NCI-H2227 treated with DMSO at 0.1 percent for 48 hours (cell line): Measurements from ENCODE around the gene HOXD10.

Source experiments
- DNase-seq: peaks from one replicate; lab custom pipeline; 2025; lab: John Stamatoyannopoulos, UW

HOXD10 gene

DNA sequence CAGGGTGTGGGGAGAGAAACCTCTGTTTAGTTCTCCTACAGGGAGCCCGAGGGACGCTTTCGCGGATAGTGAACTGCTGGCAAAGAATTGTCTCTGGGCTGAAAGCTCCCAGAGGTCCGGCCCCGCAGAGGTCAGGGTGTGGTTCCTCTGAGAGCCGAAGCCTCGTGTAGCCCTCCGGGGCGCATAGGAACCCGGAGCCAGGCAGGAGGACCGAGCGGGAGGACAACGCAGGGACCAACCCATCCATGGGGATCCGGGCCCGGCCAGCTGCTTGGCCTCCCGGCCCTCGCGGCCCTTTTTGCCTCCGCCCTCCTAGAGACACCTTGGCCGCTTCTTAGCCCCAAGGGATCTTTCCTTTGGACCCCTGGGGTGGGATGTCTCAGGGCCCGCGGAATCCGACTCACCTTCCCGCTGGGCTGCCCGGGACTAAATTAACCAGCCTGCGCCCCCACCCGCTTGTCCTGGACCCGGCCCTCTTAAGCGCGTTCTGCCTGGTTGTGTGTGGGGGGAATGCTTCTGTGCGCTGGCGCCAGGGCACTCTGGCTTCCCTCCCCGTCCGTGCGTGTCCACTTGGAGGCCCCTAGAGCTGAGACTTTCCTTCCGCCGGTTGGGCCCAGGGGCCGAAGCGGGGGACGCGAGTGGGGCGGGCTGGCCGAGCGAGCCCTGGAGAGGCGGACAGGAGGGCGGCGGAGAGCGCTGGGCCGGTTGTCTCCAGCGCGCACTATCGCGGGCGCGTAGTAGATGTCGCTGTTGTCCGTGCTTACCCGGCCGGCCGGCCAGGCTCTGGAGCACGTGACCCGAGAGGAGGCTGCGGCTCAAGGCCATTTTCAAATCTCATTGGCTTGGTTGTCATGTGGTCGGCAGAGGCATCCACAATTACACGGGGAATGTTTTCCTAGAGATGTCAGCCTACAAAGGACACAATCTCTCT, at the start of gene HOXD10:
Gene HOXD10 (plus strand): TSS at position 896 of the 931 bp plus-strand sequence. CDS start 56 bp downstream, outside the sequence.
- peak; percentile 31 for DNase-seq

DNA sequence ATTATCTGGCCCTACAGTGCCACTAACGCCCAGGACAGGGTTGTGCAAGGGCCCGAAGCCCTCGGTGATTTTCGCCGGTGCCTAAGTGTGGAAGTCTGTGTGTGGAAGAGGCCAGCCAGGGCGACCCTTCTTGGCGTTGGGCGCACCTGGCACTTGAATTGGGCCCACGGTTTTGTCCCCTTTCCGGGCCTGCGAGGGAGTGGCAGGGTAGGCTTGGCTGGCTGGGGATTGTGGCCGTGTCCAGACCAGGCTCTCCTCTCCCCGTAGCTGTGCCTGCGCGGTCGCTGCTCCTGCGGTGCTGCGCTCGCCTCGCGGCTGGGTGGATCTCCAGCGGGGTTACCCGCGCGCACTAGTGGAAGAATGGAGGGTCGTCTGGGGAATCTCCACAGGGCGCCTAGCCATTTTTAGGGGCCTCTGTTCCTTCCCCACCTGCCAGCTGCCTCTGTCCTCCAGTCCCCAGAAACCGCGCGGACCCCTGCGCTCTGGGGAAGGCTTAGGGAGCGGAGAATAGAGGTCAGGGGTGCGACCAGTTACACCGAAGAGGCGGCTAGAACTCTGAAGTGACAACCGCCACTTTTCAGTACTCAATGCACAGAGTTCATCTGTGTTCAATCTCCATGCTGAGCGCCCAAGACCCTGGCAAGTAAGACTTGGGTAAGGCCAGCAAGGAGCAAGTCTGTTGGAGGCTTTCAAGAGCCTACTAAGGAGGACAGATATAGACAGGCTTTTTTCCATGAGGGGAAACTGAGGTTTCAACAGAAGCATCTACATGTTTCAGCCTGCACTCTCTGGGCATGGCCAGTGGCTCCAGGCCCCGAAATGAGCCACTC, 48.8 kb upstream of the HOXD10 start:
- DNase-seq, result no peak

DNA sequence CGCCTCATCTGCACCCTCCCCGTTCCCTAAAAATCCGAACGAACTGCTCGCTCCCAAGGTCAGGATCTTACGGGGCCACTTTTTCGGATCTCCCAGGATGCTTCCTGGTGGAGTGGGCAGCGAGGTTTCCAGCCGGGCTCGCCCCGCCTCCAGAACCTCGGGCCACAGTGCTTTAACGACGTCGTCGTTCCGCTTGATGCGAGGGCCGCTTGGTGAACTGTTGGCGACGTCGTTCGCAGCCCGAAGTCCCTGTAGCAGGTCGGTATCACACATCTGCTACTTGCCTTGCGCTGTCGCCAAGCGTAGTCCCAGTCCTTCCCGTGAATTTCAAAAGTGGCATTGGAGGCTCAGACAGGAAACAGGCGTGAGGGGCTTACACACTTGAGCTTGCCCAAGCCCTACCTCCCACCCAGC, 48.2 kb upstream of the HOXD10 start:
- no peak for DNase-seq

DNA sequence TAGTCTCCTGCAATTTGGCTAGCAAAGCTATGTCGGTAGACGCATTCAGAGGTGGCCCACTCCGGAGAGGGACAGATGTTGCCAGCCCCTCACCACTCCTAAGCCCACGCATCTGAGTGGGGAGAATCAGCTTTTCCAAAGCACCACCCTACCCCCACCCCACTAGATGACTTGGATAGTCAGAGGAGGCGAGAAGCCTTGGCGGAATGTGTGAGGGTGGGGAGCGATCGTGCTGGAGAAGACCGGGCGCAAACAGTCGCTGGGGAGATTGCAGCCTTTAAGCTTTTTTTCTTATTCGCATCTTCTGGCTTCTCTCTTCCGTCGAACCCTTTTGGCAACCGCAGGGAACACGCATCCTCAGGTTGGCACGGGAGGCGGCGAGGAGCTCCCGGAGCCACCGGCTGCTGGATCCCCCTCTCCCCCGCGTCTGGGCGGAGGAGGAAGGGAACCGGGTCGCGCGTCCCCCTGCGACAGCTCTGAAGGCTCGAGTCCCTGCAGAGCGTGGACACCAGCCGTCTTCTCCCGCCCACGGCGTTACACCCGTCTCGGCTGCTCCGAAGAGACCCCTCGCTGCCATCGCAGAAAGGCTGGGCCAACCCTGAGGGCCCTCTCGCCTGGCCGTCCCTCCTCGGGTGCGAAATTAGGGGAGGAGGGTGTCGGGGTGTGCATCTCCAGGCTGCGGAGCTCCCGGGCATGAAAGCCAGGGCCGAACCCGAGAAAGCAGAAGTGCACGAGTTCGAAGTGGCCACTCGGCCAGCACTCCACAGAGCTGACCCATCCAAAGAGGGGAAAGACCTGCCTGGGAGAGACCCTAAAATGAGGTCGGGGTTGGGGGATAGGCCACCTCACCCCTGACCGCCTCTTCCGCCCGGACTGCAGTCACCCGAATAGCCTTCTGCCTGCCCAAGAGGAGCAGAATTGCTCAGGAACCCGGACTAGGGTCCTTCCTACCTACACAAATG, 45.0 kb upstream of the HOXD10 start:
- no peak for DNase-seq

DNA sequence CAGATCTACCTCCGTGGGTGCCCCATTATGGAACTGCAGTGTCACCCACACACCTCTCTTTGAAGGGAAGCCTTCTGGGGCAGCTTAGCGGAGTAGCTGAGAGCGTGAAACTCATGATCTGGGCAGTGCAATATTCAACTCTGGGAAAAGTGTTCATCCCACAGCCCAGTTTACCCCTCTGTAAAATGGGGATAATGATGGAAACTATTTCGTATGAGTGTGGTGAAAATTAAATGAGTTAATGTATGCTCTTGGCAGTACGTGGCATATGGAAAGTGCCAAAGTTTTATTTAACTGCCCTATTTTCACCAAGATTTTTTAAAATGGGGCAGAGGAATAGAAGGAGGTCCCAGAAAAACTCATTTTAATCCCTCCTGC, 44.3 kb upstream of the HOXD10 start:
- no peak for DNase-seq

DNA sequence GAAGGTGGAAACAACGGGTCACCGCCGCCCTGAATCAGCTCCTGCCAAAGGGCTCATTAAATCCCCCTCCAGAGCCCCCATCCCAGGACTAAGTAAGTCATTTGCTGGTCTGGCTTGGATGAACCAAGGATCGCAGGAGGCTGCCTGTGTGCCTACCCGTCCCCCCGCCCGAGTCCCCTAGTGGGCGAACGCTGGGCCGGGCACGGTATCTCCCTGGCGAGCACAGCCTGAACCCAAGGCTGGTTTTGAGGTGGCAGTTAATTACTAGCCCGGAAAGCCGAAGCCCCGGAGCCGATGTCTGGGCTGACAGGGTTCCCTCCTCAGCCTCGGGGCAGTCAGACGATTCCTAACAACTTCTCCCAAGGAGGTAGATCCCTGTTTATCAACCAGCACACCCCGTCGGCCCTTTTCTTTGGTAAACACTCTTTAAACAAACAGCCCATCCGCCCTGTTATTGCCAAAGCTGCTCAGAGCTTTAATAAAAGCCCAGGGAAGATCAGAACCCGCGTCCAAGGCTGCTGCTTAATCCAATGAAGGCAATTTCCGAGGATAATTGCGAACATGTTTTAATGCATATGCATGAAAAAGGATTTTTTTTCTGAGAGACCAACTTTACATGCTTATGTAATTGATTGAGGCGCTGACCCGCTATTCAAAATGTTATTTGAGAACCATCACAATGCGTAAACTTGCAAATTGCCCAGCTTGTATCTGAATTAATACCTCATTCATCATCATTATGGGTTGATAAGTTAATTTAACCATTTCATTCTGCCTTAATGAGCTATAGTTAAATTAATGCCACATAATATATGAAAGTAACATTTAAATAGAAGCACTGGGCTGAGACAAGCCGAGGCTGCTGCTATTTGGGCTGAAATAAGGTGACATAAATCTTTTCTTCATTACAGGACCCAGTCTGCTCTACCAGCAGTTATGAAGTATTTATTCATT, 43.4 kb upstream of the HOXD10 start:
- DNase-seq, result no peak

DNA sequence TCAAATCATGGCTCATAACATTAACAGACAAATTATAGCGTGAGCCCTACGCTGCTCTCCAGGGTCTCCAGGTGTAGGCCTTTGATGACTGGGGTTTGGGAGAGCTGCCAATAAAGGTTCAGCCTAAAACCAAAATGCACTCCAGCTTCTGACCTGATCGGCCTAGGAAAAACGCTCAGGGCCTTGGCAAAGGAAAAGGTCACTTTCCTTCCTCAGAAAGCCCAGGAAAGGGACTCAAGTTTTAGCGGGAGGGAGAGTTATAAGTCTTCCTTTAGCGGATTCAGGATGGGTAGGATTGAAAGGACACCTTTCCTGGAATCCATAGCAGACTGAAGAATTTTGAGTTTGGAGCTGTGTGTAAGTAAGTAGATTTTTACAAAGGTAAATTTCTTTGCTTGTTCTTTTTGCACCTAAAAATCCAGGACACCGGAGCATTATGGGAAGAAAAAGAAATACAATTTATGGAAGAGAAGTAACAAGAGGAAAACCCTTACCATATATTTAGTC, 41.6 kb upstream of the HOXD10 start:
- no peak for DNase-seq

DNA sequence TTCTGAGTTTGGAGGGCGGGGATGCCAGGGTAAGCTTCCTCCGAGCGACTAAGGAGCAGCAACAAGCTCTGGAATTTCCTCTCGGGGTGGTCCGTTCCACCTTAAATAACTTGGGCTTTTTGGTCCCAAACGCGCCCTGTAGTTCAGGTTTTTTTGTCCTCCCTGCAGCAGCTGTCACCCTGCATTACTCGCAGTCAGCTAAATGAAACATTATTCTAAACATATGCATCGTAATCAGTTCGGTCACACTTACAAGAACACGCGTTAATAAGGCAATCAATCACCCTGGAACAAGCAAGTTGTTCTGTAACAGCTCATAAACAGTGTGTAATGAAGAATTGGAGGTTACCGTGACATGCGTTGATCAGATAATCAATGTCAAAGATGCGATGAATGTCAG, 41.1 kb upstream of the HOXD10 start:
- no peak for DNase-seq

DNA sequence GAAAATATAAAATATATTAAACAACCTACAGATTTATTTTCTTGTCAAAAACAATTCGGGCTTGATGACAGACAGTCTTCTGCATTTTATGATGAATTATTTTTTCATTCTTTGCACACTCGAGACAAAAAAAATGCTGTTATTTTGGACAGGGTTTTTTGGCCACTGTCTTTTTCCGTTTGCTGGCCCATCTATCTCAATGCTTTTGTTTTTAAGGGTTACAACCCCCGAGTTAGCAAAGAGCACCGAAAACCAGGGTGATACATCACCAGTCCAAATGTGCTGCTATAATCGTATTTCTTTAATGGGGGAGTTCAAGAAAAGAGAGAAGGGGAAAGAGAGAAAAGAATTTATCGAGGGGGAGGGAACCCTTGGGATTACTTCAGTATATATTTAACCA, 40.5 kb upstream of the HOXD10 start:
- DNase-seq, result no peak

DNA sequence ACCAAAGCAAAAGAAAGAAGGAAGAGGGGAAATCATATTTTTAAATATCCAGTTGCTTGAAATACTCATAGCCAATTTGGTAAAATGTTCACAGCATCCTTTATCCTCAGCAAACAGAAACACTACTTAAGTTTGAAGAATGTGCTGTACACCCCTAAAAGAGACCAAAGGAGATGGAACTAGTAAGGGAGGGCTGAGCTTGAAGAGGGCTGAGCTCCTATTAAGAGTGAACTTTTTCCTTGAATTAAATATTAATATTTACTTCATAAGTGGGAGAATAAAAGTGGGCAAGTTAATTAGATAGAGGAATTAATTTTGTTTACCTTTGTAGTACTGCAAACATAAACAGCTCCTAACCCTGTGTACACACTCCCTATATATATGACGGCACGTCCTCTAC, 39.8 kb upstream of the HOXD10 start:
- DNase-seq, result no peak

DNA sequence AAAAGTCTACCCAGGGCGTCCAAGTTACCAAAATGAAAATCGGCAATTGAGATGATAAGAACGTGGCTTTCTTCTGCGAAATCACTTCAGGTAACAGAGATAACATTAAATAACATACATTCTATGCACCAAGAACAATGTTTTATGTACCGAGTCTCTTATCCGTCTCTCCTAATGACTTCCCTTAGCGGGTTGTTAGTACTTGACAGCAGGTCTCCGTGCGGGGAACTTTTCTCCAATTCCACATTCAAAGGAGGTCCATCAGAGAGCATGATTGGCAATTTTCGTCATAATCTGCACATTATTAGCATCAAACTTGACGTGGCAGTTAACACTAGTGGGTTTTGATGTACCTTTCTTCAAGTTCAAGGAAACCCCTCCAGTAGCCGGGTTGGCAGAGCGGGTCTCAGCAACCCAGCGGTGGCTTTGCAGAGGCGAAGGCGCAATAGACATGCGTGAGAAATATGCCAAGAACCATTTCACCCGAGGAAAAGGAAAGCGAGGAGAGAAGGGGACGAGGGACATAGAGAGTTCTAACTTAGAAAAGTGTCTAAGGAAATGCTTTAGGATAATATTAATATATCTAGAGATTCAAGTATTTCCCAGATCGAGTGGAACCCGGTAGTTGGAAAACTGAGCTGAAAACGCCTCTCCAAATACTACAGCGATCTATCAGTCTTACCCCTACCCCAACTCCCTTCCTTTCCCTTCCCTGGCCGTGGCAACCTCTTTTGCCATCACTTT, 37.9 kb upstream of the HOXD10 start:
- DNase-seq, result peak; percentile 46

DNA sequence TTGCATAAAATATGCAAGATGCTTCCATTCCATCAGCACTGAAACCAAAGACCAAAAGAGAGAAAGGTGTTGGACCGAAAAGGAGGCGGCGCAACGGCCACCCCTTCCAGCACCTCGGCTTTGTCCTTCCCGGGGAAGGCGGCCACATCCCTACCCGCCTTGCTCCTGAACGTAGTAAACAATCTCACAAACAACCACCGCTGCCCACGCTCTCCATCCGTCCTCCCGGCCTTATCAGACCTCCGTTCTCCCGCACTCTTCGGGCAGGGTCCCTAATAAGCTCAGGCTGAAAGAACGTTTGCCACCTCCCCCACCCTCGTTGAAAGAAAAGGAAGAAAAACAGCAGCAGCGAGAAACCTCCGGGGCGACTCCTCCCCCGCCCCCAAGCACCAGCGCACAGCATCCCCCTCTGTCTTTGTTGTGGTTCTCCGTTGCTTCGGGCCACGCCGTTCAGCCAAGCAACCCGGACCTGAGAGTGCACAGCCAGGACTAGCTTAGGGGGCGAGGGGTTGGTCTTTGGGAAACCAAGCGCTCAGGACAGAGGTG, 37.2 kb upstream of the HOXD10 start:
- peak; percentile 81 for DNase-seq

DNA sequence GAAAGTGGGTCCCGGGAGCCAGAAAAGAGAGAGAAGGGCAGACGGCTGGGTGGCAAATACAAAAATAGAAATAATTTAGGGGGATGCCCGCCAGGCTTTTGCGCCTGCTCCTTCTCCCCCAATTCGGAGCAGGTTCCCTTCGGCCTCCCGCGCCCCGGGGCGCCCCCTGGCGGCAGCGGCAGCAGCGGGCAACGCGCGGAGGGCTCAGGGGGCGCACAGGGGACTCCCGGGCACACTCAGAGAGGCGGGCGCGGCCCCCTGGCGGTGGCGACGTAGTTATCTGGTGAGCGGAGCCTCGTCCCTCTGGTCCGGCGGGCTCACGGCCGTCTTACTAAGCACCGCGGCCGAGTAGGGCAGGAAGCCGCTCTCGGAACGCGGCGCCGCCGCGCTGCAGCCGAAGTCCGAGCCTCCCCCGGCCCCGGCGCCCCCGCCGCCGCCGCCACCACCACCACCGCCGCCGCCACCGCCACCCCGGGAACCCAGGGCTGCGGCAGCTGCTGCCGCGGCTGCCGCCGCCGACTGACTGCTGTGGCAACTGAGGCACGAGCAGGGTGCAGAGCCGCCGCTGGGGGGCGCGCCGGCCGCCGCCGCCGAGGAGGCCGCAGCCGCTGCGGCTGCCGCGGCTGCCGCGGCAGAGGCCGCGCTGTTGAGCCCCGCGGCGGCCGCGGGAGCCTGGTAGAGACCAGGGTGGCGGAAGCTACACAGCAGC, 36.6 kb upstream of the HOXD10 start:
- peak; percentile 81 for DNase-seq

DNA sequence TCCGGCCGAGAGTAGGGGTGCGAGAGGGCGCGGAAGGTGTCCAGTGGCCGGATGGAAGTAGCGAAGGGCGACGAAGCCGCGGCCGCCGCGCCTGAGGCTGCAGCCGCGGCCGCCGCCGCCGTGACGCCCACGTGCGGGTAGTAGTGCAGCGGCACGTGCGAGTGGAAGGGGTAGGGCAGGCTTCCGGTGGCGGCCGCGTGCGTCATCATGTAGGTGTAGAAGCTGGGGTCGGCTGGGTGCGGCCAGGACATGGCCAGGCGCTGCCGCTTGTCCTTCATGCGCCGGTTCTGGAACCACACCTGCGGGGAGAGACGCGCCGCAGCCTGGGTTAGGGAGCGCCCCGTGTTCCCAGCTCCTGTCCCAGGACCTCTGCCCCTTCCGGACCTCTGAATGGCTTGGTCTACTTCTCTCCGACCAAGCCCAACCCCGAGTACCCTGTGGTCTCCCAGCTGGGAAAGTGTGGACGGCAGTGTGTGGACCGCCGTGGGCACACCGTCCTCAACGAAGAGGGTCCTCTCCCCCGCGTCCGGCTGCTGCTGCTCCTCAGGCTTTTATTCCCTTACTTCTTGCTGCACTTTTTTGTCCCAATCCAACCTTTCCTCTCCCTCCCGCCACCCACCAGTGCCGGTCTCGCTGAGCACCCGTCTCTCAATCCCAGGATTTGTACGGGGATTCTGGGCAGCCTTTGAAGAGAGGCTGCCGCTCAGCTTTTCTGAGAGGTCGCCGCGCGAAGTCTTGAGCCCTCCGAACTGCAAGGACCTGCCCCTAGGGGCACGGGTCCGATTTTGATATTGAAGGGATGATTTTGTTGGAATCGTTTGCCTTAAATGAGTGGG, 35.8 kb upstream of the HOXD10 start:
- no peak for DNase-seq

DNA sequence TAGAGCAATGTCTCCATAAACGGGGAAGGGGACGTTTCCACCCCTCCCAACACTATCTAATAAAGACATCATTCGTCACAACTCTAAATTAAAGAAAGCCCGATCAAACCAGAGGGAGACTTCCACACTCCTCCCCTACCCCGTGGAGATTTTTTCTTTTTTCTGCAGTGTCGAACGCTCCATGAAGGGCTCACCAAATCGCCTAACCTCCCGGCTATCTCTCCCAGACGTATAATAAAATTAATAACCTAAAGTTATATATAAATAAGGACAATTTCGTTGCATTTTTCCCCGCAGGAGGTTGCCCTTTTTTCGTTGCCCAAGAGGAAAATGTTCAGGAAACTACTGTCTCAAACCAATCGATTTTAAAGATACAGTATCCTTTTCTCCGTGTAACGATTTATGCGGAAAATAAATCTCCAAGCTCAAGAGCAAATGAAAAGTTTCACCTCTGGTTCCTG, 35.2 kb upstream of the HOXD10 start:
- no peak for DNase-seq

DNA sequence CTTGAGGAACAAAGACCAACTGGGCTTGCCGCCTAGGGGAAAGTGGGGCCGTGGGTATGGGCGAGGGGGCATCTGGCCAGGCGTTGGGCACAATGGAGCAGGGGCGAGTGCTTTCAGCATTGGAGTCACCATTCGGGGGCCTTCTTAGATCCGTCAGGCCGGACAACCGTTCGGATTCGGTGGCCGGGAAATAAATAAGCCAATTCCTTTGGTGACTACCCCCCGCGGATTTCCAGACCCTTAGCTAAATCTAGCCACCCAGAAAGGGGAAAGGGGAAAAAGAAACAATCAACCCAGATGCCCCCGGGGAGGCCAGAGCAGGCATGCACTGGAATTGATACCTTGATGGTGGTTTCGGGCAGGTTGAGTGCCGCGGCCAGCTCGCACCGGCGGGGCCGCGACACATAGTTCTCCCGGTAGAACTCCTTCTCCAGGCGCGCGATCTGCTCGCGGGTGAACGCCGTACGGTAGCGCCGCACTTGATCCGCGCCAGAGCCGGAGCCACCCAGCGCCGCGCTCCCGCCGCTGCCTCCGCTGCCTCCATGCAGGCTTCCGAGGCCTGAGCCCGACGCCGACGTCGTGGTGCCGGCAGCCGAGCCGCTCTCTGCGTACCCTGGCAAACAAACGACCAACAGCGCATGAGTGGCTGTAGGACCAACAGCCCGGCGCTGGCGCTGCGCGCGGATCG, 34.6 kb upstream of the HOXD10 start:
- no peak for DNase-seq

DNA sequence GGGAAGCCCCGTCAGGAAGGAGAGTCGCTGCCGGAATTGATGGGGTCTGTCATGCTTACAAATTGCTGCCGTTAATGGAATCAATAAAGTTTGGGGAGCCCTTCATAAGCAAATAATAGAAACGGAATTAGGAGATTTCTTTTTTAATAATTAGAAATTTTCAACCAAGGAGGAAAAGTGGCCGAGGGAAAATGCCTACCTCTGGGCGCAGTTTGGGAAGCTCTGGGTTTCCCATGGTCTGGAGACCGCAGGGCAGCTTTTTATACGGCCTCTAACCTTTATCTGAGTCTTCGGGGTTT, 34.1 kb upstream of the HOXD10 start:
- DNase-seq, result no peak
